ENCODE results near the gene OR51I2.

Gene OR51I2

GRCh38 chr11:5505363-5506048 is 56.4 kb downstream of the OR51I2 start:
- H2AFZ ChIP-seq (ENCODE audit: low read depth, low read length) = no peak overlapping the region
- no peak overlapping the region for H3K4me2 ChIP-seq (ENCODE audit: low read length, poor library complexity, severe bottlenecking)
- no peak overlapping the region for H3K27ac ChIP-seq (ENCODE audit: low read length, poor library complexity, severe bottlenecking)
- no peak overlapping the region for H3K4me3 ChIP-seq (ENCODE audit: insufficient read depth in 1 of 2, low read depth in 1 of 2, low read length in 2 of 2)
- H3K27me3 ChIP-seq (ENCODE audit: control insufficient read depth in 1 of 2, insufficient read depth in 1 of 2, low read length in 2 of 2) = peaks cover 0 to 2% of the 10 kb centered on the region in 2 experiments
- no peaks in the 10 kb centered on the region for H3K36me3 ChIP-seq (ENCODE audit: control insufficient read depth in 1 of 2, insufficient read depth in 2 of 2, low read depth in 1 of 2, low read length in 2 of 2)
- H2BK120ac ChIP-seq (ENCODE audit: low read depth, low read length) = no peak overlapping the region
- H2AK5ac ChIP-seq (ENCODE audit: low read length, severe bottlenecking) = no peak overlapping the region
- no peaks in the 10 kb centered on the region for H3K79me1 ChIP-seq (replicated peaks; ENCODE audit: low read length, poor library complexity, severe bottlenecking)
- H4K8ac ChIP-seq (ENCODE audit: low read length) = no peak overlapping the region
- no peak overlapping the region for H2BK12ac ChIP-seq (ENCODE audit: low read length in 2 of 2)
- H3K23ac ChIP-seq (ENCODE audit: low read length in 2 of 2) = no peak overlapping the region
- WGBS = 96% methylated on average over 6 of the region's 9 CpGs
- no peaks in the 10 kb centered on the region for H3K9me3 ChIP-seq (ENCODE audit: control insufficient read depth, low read length)
- no peak for DNase-seq
- H3K9ac ChIP-seq (ENCODE audit: low read length) = no peak overlapping the region
- no peak overlapping the region for H4K91ac ChIP-seq (ENCODE audit: low read length)
- H2BK5ac ChIP-seq (ENCODE audit: low read depth, low read length, poor library complexity, severe bottlenecking) = no peak overlapping the region
- no peak overlapping the region for H3K4ac ChIP-seq (ENCODE audit: low read depth in 1 of 2, low read length in 2 of 2)
- no peak overlapping the region for H2BK15ac ChIP-seq (ENCODE audit: low read depth, poor library complexity, severe bottlenecking)
- H3K18ac ChIP-seq (ENCODE audit: low read depth in 1 of 2, low read length in 2 of 2) = no peak overlapping the region
- H3K14ac ChIP-seq (ENCODE audit: low read length in 2 of 2) = no peak overlapping the region
- no peaks in the 10 kb centered on the region for H3K4me1 ChIP-seq (ENCODE audit: control insufficient read depth, insufficient read depth, low read depth, low read length)
